PFSK-1 (cell line): Measurements from ENCODE around the gene TINAG.

Source experiments
- POLR2AphosphoS5 ChIP-seq: IDR thresholded peaks from 2 replicates; pipeline ENCODE4 v1.6.1; 2012; ENCODE audit warnings: low read depth, mild to moderate bottlenecking, control low read depth, low read length, moderate library complexity
- REST ChIP-seq, 2 experiments: IDR thresholded peaks; 2 replicates each; pipeline versions ENCODE4 v1.6.1 to v1.8.0; 2011 to 2012; ENCODE audit warnings: low read depth in 2 of 2, low read length in 2 of 2, control low read depth in 1 of 2, inconsistent platforms in 1 of 2, mild to moderate bottlenecking in 1 of 2, moderate library complexity in 1 of 2; ENCODE audit not compliant: insufficient read depth in 1 of 2
- SIN3A ChIP-seq: IDR thresholded peaks from 2 replicates; pipeline ENCODE4 v1.6.1; 2012; ENCODE audit warnings: mild to moderate bottlenecking, low read length, moderate library complexity, borderline replicate concordance; ENCODE audit not compliant: insufficient read depth
- TAF1 ChIP-seq: IDR thresholded peaks from 2 replicates; pipeline ENCODE4 v1.6.1; 2012; ENCODE audit warnings: low read length, control low read depth, borderline replicate concordance; ENCODE audit not compliant: insufficient read depth

GRCh38 chr6:54361188-54361587 is 52.9 kb downstream of the TINAG start:
- TF ChIP-seq POLR2AphosphoS5 (no peak), REST (IDR thresholded peaks at IDR 0.05; ENCODE audit: insufficient read depth in 1 of 2, low read depth in 2 of 2, low read length in 2 of 2) (no peak), SIN3A (no peak), TAF1 (no peak)
